Pancreas (tissue), 10 donors: ENCODE results near the gene UGT1A7. TPM values are rescaled to one million over a fixed set of nuclear protein-coding genes. Genes with fewer than 3 reads are reported as not detected.

Experiments used
- ATAC-seq, 4 donors: fragments of 200-7000 bp; cut with Tn5 transposase; one replicate each; pipeline versions ENCODE4 v1.8.0 to v1.9.1; 2020; ENCODE audit warnings: mild to moderate bottlenecking in 4 of 4, moderate library complexity in 4 of 4
- DNase-seq, 6 donors: peaks; one replicate each; pipeline ENCODE4 v3.0.0-alpha.2; 2020
- FAIRE-seq: peaks from 2 replicates; lab custom pipeline; 2012; peaks lifted over from hg19 to GRCh38; lab: Jason Lieb, UNC
- H3K27ac ChIP-seq, 4 donors: fragments of 200-600 bp; sonication (generic); 1 replicate in 3 of 4; 2 replicates in 1 of 4; pipeline versions ENCODE4 v1.5.0 to v1.8.0; 2020
- H3K27me3 ChIP-seq, 4 donors: fragments of 200-600 bp; one replicate each; pipeline ENCODE4 v1.8.0; 2021
- H3K36me3 ChIP-seq, 3 donors: fragments of 200-600 bp; sonication (generic) in 1 of 3; one replicate each; pipeline versions ENCODE4 v1.5.0 to v1.8.0; 2020 to 2021
- H3K4me1 ChIP-seq, 3 donors: fragments of 200-600 bp; one replicate each; pipeline ENCODE4 v1.8.0; 2021
- H3K4me3 ChIP-seq, 4 donors: fragments of 200-600 bp; sonication (generic) in 2 of 4; one replicate each; pipeline versions ENCODE4 v1.5.0 to v1.8.0; 2020 to 2021
- H3K9me3 ChIP-seq, 4 donors: fragments of 200-600 bp; one replicate each; pipeline ENCODE4 v1.8.0; 2021
- CTCF ChIP-seq, 4 donors: fragments of 200-600 bp; sonication (generic) in 3 of 4; IDR thresholded peaks; one replicate each; pipeline versions ENCODE4 v1.5.0 to v1.8.0; 2021; ENCODE audit warnings: antibody characterized with exemption in 4 of 4
- WGBS, 2 donors: extraction: QIAGEN DNeasy Blood & Tissue Kit; methylation state at CpG; one replicate each; pipeline ENCODE4 v1.1.7; 2013; 5-methylcytosine and 5-hydroxymethylcytosine counted together
- intact Hi-C, 3 donors: fragments of 100-400 bp; cut with DNase I; formaldehyde crosslinking; loops; one replicate each; pipeline versions ENCODE4 v1.11.1 to v1.14.2; 2022
- polyA plus RNA-seq, 2 donors: library from polyadenylated mRNA; stranded (reverse); fragments of 200-250 nt; gene quantifications; one replicate each; pipeline ENCODE4 v1.2.3, GENCODE V29; 2013
- total RNA-seq, 6 donors: library from RNA; stranded (reverse); fragmentation: NEBNext Ultra II Directional in 4 of 6; extraction: Animal tissue kit (Norgen Biotek cat#: 25700) in 4 of 6; gene quantifications; one replicate each; pipeline versions ENCODE4 v1.2.1 to v1.2.4, GENCODE V29; 2021 to 2023
- donor health status: healthy with polysubstance abuse.
- donor health status: DM: no; HTN: no; CAD: no; lungs with moderate emphysema.
- donor health status: DM: no; HTN: no; CAD: no.
- donor health status: control.
- donor health status: control.
- donor health status: Bipolar disorder and iron deficiency.
- donor health status: DM: yes; HTN: yes; CAD: no.
- donor health status: DM: no; HTN: no; CAD: no.
- donor health status: DM: no; HTN: no; CAD: no.
- donor health status: DM: yes; HTN: yes; CAD: no.

UGT1A7 gene
- total and polyA plus RNA-seq, 8 donors, result not detected

GRCh38 chr2:233672886-233673285 is 8.8 kb upstream of the UGT1A7 start:
- Histone ChIP-seq H3K27me3 (no peaks in the 10 kb centered on the region), H3K4me1 (no peaks in the 10 kb centered on the region), H3K9me3 (no peaks in the 10 kb centered on the region), H3K27ac (no peak overlapping the region), H3K4me3 (no peak overlapping the region), H3K36me3 (no peaks in the 10 kb centered on the region)
- 74 to 79% methylated on average over 3 of the region's 3 CpGs for WGBS, 2 donors
- FAIRE-seq (no peak), DNase-seq (no peak), ATAC-seq (no peak)
- intact Hi-C loops, result no loop called here
- TF ChIP-seq CTCF (IDR thresholded peaks at IDR 0.05), result no peak

GRCh38 chr2:233673896-233674295 is 7.8 kb upstream of the UGT1A7 start:
- Histone ChIP-seq H3K4me3 (no peak overlapping the region), H3K9me3 (no peaks in the 10 kb centered on the region), H3K27me3 (no peaks in the 10 kb centered on the region), H3K36me3 (no peaks in the 10 kb centered on the region), H3K4me1 (no peaks in the 10 kb centered on the region), H3K27ac (no peak overlapping the region)
- no peak for ATAC-seq
- FAIRE-seq, result no peak
- intact Hi-C loops, result no loop called here
- no peak for DNase-seq
- no peak for TF ChIP-seq CTCF (IDR thresholded peaks at IDR 0.05)

GRCh38 chr2:233674314-233674713 is 7.4 kb upstream of the UGT1A7 start:
- no peaks in the 10 kb centered on the region for H3K27me3 ChIP-seq
- H3K4me3 ChIP-seq, result no peak overlapping the region
- no peaks in the 10 kb centered on the region for H3K9me3 ChIP-seq
- no peak overlapping the region for H3K27ac ChIP-seq
- no peaks in the 10 kb centered on the region for H3K4me1 ChIP-seq
- DNase-seq, result no peak
- no peak for ATAC-seq
- no peaks in the 10 kb centered on the region for H3K36me3 ChIP-seq
- 63 to 70% methylated on average over 1 of the region's 1 CpG for WGBS, 2 donors
- intact Hi-C loops, result no loop called here
- no peak for FAIRE-seq
- TF ChIP-seq CTCF (IDR thresholded peaks at IDR 0.05), result no peak

- ATAC-seq (no peak), DNase-seq (no peak)
Measured at GRCh38 chr2:233674995-233675394, 6.7 kb upstream of the UGT1A7 start.

GRCh38 chr2:233676046-233676445 is 5.7 kb upstream of the UGT1A7 start:
- TF ChIP-seq CTCF (IDR thresholded peaks at IDR 0.05), result no peak
- Histone ChIP-seq H3K27me3 (no peaks in the 10 kb centered on the region), H3K4me3 (no peak overlapping the region), H3K9me3 (no peaks in the 10 kb centered on the region), H3K36me3 (no peaks in the 10 kb centered on the region), H3K27ac (no peak overlapping the region), H3K4me1 (no peaks in the 10 kb centered on the region)
- 69 to 83% methylated on average over 2 of the region's 2 CpGs for WGBS, 2 donors
- no peak for ATAC-seq
- no peak for DNase-seq
- FAIRE-seq, result no peak
- intact Hi-C loops, result no loop called here

More at GRCh38 chr2:233674995-233675394, 6.7 kb upstream of the UGT1A7 start:
- Histone ChIP-seq H3K9me3 (no peaks in the 10 kb centered on the region), H3K27me3 (no peaks in the 10 kb centered on the region), H3K4me1 (no peaks in the 10 kb centered on the region), H3K36me3 (no peaks in the 10 kb centered on the region), H3K4me3 (no peak overlapping the region), H3K27ac (no peak overlapping the region)
- 19 to 21% methylated on average over 4 of the region's 4 CpGs for WGBS, 2 donors
- no peak for FAIRE-seq
- intact Hi-C loops, result no loop called here
- no peak for TF ChIP-seq CTCF (IDR thresholded peaks at IDR 0.05)
